Left lung (tissue), 10 donors: Measurements from ENCODE around the gene ARMC7. TPM values are rescaled to one million over a fixed set of nuclear protein-coding genes. Genes with fewer than 3 reads are reported as not detected.

Experiments
- ATAC-seq: fragments of 200-7000 bp; cut with Tn5 transposase; one replicate; pipeline ENCODE4 v1.9.1; 2020; ENCODE audit warnings: moderate library complexity
- DNase-seq, 4 donors: peaks; one replicate each; pipeline ENCODE4 v3.0.0-alpha.2; 2013 to 2020
- H3K27ac ChIP-seq, 2 donors: fragments of 200-600 bp; sonication (generic) in 1 of 2; one replicate each; pipeline versions ENCODE4 v1.5.0 to v1.8.0; 2020 to 2021
- H3K27me3 ChIP-seq, 2 donors: fragments of 200-600 bp; sonication (generic) in 1 of 2; one replicate each; pipeline versions ENCODE4 v1.5.0 to v1.8.0; 2020 to 2021
- H3K36me3 ChIP-seq, 2 donors: fragments of 200-600 bp; sonication (generic) in 1 of 2; one replicate each; pipeline versions ENCODE4 v1.5.0 to v1.8.0; 2020 to 2021
- H3K4me1 ChIP-seq, 2 donors: fragments of 200-600 bp; one replicate each; pipeline ENCODE4 v1.8.0; 2021
- H3K4me3 ChIP-seq, 2 donors: fragments of 200-600 bp; sonication (generic) in 1 of 2; one replicate each; pipeline versions ENCODE4 v1.5.0 to v1.8.0; 2020 to 2021; ENCODE audit warnings: mild to moderate bottlenecking in 1 of 2
- H3K9me3 ChIP-seq, 2 donors: fragments of 200-600 bp; sonication (generic) in 1 of 2; one replicate each; pipeline versions ENCODE4 v1.5.0 to v1.8.0; 2020 to 2021
- CTCF ChIP-seq, 2 donors: fragments of 200-600 bp; sonication (generic) in 1 of 2; IDR thresholded peaks; one replicate each; pipeline versions ENCODE4 v1.5.0 to v1.8.0; 2021; ENCODE audit warnings: antibody characterized with exemption in 2 of 2
- intact Hi-C, 2 donors: fragments of 100-400 bp; cut with DNase I; formaldehyde crosslinking; loops; one replicate each; pipeline versions ENCODE4 v1.11.2 to v1.14.2; 2022
- polyA plus RNA-seq, 6 donors: library from polyadenylated mRNA; unstranded; fragments of 120-200 nt; gene quantifications; one replicate each; pipeline ENCODE4 v1.2.1, GENCODE V29; 2013; ENCODE audit not compliant: insufficient read length in 6 of 6
- total RNA-seq, 2 donors: library from RNA; stranded (reverse); fragmentation: NEBNext Ultra II Directional; extraction: Animal tissue kit (Norgen Biotek cat#: 25700); gene quantifications; one replicate each; pipeline ENCODE4 v1.2.1, GENCODE V29; 2021
- donor health status: DM: no; HTN: yes; CAD: no.
- donor health status: DM: no; HTN: no; CAD: no.

Gene ARMC7
- total and polyA plus RNA-seq, 8 donors = 13.2 to 19.3 (median 14.9) TPM

DNA sequence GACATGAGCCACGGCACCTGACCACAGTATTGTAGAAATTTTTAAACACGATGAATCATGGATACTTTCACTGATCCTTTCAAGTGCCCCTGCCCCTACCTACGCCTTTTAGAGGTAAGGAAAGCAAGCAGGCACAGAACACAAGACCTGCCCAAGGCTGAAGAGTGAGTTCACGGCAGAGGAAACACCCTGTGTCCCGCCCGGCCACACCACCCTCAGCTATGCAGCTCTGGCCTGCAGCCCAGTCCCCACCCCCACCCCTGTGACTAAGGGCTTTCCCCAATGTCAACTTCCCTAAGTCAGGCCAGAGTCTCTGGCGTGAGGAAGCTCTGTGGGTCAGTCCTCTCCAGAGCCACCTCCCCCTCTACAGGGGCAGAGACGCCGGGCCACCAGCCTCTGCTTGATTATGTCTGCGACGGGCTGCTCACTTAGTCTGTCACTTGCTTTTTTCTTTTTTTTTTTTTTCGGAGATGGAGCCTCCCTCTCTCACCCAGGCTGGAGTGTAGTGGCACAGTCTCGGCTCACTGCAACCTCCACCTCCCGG, 13.6 kb upstream of the ARMC7 start:
- peak; percentile 88 for ATAC-seq
- intact Hi-C loops = no loop called here
- no peak overlapping the region for H3K4me3 ChIP-seq
- peak in 3 of 4 donors; percentile 90 to 91 (median 91) for DNase-seq
- H3K27me3 ChIP-seq = no peaks in the 10 kb centered on the region
- no peak for TF ChIP-seq CTCF (IDR thresholded peaks at IDR 0.05)
- peak overlapping the region; percentile 73 to 84 for H3K27ac ChIP-seq
- H3K36me3 ChIP-seq = peaks cover 0 to 53% of the 10 kb centered on the region in 2 donors
- peaks cover 22 to 62% of the 10 kb centered on the region in 2 donors for H3K4me1 ChIP-seq
- no peaks in the 10 kb centered on the region for H3K9me3 ChIP-seq

GRCh38 chr17:75097865-75098264, 11.9 kb upstream of the ARMC7 start:
- H3K4me3 ChIP-seq = no peak overlapping the region
- DNase-seq (no peak), ATAC-seq (no peak)
- peaks cover 0 to 53% of the 10 kb centered on the region in 2 donors for H3K36me3 ChIP-seq
- no peaks in the 10 kb centered on the region for H3K9me3 ChIP-seq
- TF ChIP-seq CTCF (IDR thresholded peaks at IDR 0.05) = no peak
- no peak overlapping the region for H3K27ac ChIP-seq
- H3K4me1 ChIP-seq = peaks cover 16 to 55% of the 10 kb centered on the region in 2 donors
- intact Hi-C loops = no loop called here
- no peaks in the 10 kb centered on the region for H3K27me3 ChIP-seq

GRCh38 chr17:75098861-75099260, 10.9 kb upstream of the ARMC7 start:
- ATAC-seq = no peak
- TF ChIP-seq CTCF (IDR thresholded peaks at IDR 0.05) = no peak
- peaks cover 8 to 45% of the 10 kb centered on the region in 2 donors for H3K4me1 ChIP-seq
- H3K4me3 ChIP-seq = no peak overlapping the region
- no peak overlapping the region for H3K27ac ChIP-seq
- H3K27me3 ChIP-seq = no peaks in the 10 kb centered on the region
- peaks cover 0 to 55% of the 10 kb centered on the region in 2 donors for H3K36me3 ChIP-seq
- DNase-seq = no peak
- intact Hi-C loops = no loop called here
- H3K9me3 ChIP-seq = no peaks in the 10 kb centered on the region

- Histone ChIP-seq H3K4me1 (peaks cover 8 to 41% of the 10 kb centered on the region in 2 donors), H3K36me3 (peaks cover 0 to 57% of the 10 kb centered on the region in 2 donors), H3K9me3 (no peaks in the 10 kb centered on the region), H3K27ac (no peak overlapping the region), H3K4me3 (no peak overlapping the region), H3K27me3 (no peaks in the 10 kb centered on the region)
- intact Hi-C loops = no loop called here
- DNase-seq = no peak
- no peak for TF ChIP-seq CTCF (IDR thresholded peaks at IDR 0.05)
- no peak for ATAC-seq
Observed at GRCh38 chr17:75099881-75100595, 9.7 kb upstream of the ARMC7 start.

DNA sequence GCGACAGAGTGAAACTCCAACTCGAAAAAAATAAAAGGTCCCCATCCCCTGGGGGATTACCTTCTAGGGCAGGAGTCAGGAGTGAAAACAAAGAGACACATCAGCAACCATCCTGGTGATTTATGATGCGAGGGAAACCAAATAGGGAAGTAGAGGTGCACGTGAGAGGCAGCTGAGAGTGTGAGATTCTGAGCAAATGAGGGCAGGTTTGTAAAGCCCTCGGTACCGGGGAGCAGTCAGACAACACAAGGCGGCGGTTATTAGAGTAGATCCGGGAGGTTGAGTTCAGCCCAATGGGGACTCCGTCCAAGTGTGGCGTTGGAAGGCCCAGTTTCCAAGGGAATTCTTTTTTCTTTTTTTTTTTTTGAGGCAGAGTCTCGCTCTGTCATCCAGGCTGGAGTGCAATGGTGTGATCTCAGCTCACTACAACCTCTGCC, 7.4 kb upstream of the ARMC7 start:
- Histone ChIP-seq H3K36me3 (peaks cover 0 to 63% of the 10 kb centered on the region in 2 donors), H3K27ac (peak overlapping the region in 1 of 2 donors; percentile 4), H3K9me3 (no peaks in the 10 kb centered on the region), H3K4me3 (no peak overlapping the region), H3K27me3 (no peaks in the 10 kb centered on the region), H3K4me1 (peaks cover 0 to 30% of the 10 kb centered on the region in 2 donors)
- TF ChIP-seq CTCF (IDR thresholded peaks at IDR 0.05) = no peak
- ATAC-seq (no peak), DNase-seq (no peak)
- intact Hi-C loops = no loop called here
